Eye (tissue), 1 donor: ENCODE measurements around the gene DESI1.

Experiments used
- DNase-seq: peaks from one replicate; pipeline ENCODE4 v3.0.0-alpha.2; 2015

DESI1 gene

GRCh38 chr22:41556561-41556960 is 64.3 kb downstream of the DESI1 start:
- DNase-seq, result no peak

GRCh38 chr22:41555325-41555982 is 65.4 kb downstream of the DESI1 start:
- DNase-seq, result no peak

DNA sequence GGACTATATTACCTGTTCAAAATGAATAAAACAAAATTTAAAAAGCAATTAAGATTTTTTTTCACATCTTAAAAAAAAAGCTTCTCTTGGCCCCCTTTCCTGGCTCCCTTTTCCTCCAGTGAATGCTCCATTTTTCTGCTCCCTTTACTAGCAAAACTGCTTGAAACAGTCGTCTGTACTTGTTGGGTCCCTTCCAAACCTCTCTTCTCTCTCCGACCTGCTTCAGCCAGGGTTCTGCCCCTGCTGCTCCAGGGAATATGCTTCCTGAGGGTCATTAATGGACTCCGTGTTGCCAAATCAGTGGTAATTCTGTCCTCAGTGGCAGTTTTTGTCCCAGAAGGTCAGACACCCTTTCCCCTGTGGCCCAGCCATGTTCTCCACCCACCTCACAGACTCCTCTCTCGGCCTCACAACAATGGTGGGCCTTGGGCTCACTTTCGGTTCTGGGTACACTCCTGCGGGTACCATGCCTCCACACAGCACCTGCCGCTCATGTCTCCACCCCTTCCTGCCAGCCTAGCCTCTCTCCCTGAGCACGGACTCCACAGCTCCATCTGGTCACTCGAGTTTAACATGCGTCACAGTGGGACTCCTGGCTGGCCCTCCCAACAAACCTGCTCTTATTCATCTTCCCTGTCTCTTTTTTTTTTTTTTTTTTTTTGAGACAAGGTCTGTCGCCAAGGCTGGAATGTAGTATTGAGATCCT is 68.8 kb downstream of the DESI1 start:
- DNase-seq, result no peak

DNA sequence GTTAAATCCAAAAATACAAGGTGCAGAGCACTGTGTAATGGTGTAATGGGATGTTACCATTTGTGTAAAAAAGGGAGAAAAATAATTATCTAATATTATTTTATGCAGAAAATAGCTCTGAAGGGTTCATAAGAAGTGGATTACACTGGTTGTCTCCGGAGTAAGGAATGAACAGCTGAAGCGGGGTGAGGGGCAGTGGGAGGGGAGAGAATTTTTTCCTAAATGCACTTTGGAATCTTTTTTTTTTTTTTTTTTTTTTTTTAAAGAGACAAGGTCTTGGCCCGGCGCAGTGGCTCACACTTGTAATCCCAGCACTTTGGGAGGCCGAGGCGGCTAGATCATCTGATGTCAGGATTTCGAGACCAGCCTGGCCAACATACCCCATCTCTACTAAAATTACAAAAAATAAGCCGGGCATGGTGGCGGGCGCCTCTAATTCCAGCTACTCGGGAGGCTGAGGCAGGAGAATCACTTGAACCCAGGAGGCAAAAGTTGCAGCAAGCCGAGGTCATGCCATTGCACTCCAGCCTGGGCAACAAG is 69.8 kb downstream of the DESI1 start:
- DNase-seq, result peak; percentile 29

GRCh38 chr22:41548830-41549211 is 72.0 kb downstream of the DESI1 start:
- DNase-seq, result no peak
